ENCODE measurements around the gene VKORC1.
"Not testable (repeated sequence)": the region's sequence is repeated elsewhere in the genome, so short reads cannot be mapped to it uniquely, and the experiment has no call there.

The VKORC1 gene

GRCh38 chr16:31094424-31095120, at the start of gene VKORC1:
Gene VKORC1 (minus strand): TSS chr16:31094797. CDS start chr16:31094729, 68 bp downstream.
- CTCF ChIA-PET: interaction anchor here (0.8 to 4.4 kb wide), 6 partner anchors 19 to 140 kb away, joined by 3 to 32 read pairs (median 6); partner anchors contain the start of genes HSD3B7, ZNF646 and ZNF668
- peak; percentile 91 for DNase-seq (ENCODE audit: extremely low spot score)
- POLR2A ChIA-PET: no interaction called here
- no peak for TF ChIP-seq CTCF (IDR thresholded peaks at IDR 0.05; ENCODE audit: control extremely low read depth, extremely low read depth, low read depth, missing control alignments)

- ChIA-PET CTCF (interaction anchor here (1.1 to 4.9 kb wide), 9 partner anchors 8 to 204 kb away, joined by 3 to 68 read pairs (median 9); partner anchors contain the start of genes ZNF646 and ZNF668), POLR2A (no interaction called here)
- no peak for TF ChIP-seq CTCF (IDR thresholded peaks at IDR 0.05; ENCODE audit: control extremely low read depth, extremely low read depth, low read depth, missing control alignments)
- DNase-seq (ENCODE audit: extremely low spot score): no peak
These were observed 49.1 kb upstream of the VKORC1 start for GRCh38 chr16:31143694-31144148.

GRCh38 chr16:31143011-31143693, 48.6 kb upstream of the VKORC1 start:
- no peak for TF ChIP-seq CTCF (IDR thresholded peaks at IDR 0.05; ENCODE audit: control extremely low read depth, extremely low read depth, low read depth, missing control alignments)
- no peak for DNase-seq (ENCODE audit: extremely low spot score)
- ChIA-PET POLR2A (interaction anchor here (1.3 to 1.8 kb wide), 3 partner anchors 25 to 41 kb away, joined by 3 to 29 read pairs (median 10); partner anchors contain the start of genes FUS and KAT8), CTCF (interaction anchor here (0.6 to 4.9 kb wide), 41 partner anchors 8 to 317 kb away, joined by 3 to 68 read pairs (median 6); partner anchors contain the start of genes ARMC5, FUS, KAT8 and PYDC1)

- ChIA-PET POLR2A (interaction anchor here (0.6 to 1.8 kb wide), 6 partner anchors 11 to 69 kb away, joined by 3 to 29 read pairs (median 3); partner anchors contain the start of genes FUS and KAT8), CTCF (interaction anchor here (0.6 to 4.9 kb wide), 48 partner anchors 9 to 317 kb away, joined by 3 to 68 read pairs (median 5); partner anchors contain the start of genes ARMC5, FUS, ITGAM and KAT8)
- DNase-seq (ENCODE audit: extremely low spot score): peak; percentile 100
- TF ChIP-seq CTCF (IDR thresholded peaks at IDR 0.05; ENCODE audit: control extremely low read depth, extremely low read depth, low read depth, missing control alignments): peak; percentile 97
These were observed 47.8 kb upstream of the VKORC1 start for GRCh38 chr16:31142109-31143010.

- POLR2A ChIA-PET: interaction anchor here (0.9 to 1.8 kb wide), 5 partner anchors 11 to 42 kb away, joined by 3 to 29 read pairs (median 3); partner anchors contain the start of genes FUS and KAT8
- CTCF ChIA-PET: interaction anchor here (0.8 to 4.9 kb wide), 45 partner anchors 8 to 318 kb away, joined by 3 to 68 read pairs (median 6); partner anchors contain the start of genes ARMC5, FUS, ITGAM and KAT8
- TF ChIP-seq CTCF (IDR thresholded peaks at IDR 0.05; ENCODE audit: control extremely low read depth, extremely low read depth, low read depth, missing control alignments): no peak
- DNase-seq (ENCODE audit: extremely low spot score): no peak
These were observed 47.0 kb upstream of the VKORC1 start for GRCh38 chr16:31141489-31142108.

- CTCF ChIA-PET: interaction anchor here (1.2 to 4.9 kb wide), 7 partner anchors 13 to 187 kb away, joined by 3 to 68 read pairs (median 21); partner anchors contain the start of gene VKORC1
- POLR2A ChIA-PET; DNase-seq (ENCODE audit: extremely low spot score): not testable (repeated sequence)
These were observed 46.5 kb upstream of the VKORC1 start for GRCh38 chr16:31141071-31141469.
